H1 (cell line): ENCODE results near the gene STK26. TPM values are rescaled to one million over a fixed set of nuclear protein-coding genes. Genes with fewer than 3 reads are reported as not detected.

Experiments used
- BRCA1 ChIP-seq: IDR thresholded peaks from 2 replicates; pipeline ENCODE4 v1.6.1; 2012; ENCODE audit warnings: low read depth, low read length, improper control_type of control experiment
- polyA plus RNA-seq, 7 experiments: library from polyadenylated mRNA; depleted of rRNA in 3 of 7; stranded (reverse) in 5 of 7; unstranded in 2 of 7; fragments of >200 nt in 5 of 7; fragments of 200-250 nt in 2 of 7; gene quantifications; 1 replicate in 5 of 7; 2 replicates in 1 of 7; 4 replicates in 1 of 7; pipeline versions ENCODE4 v1.2.1 to v1.2.3, GENCODE V29; 2011 to 2013; ENCODE audit warnings: missing spikeins in 2 of 7, mixed read lengths in 2 of 7
- total RNA-seq: library from RNA; stranded (reverse); fragmentation: NEBNext Ultra II Directional; extraction: Animal tissue kit (Norgen Biotek cat#: 25700); gene quantifications from 2 replicates; pipeline ENCODE4 v1.2.1, GENCODE V29; 2021

The STK26 gene
- total and polyA plus RNA-seq, 2 of the 8 experiments (the other 6 are each of a cell fraction or from before 2014, with no cell fraction given) = 24.2 to 98.2 TPM

DNA sequence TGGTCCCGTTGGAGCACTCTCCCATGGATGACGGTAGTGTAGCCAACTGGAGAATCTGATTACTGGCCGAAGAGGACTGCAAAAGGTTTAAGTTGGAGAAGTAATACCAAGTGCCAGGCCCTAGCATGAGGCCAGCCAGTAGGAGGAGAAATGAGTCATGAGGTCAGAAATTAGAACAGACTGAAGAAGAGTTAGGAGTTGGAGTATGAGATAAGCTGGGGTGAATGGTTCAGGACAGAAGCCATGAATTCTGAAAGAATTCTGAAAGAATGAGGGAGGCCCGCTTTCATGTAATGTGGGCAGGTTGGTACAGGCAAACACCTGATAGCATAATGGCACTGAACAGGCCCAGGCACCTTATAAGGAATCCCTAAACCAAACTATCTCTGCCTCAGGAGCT is 18.4 kb upstream of the STK26 start (continued):
- TF ChIP-seq BRCA1 = no peak
